ENCODE data around the gene SMYD2. TPM values are rescaled to one million over a fixed set of nuclear protein-coding genes. Genes with fewer than 3 reads are reported as not detected.
A peak's percentile ranks its signal among the peaks of the same experiment; 100 is the strongest.

The SMYD2 gene
- total RNA-seq, 1 donor from 2014 or later: 13.5 TPM

GRCh38 chr1:214341932-214342331, 61.0 kb downstream of the SMYD2 start:
- DNase-seq (ENCODE audit: low spot score): no peak
- ATAC-seq: no peak
- intact Hi-C loops (cut with DNase I): no loop called here

- intact Hi-C loops (cut with DNase I): no loop called here
- ATAC-seq: no peak
- no peak for DNase-seq (ENCODE audit: low spot score)
These were observed 61.6 kb downstream of the SMYD2 start for GRCh38 chr1:214342525-214342924.

- no peak for DNase-seq (ENCODE audit: low spot score)
These were observed 63.9 kb downstream of the SMYD2 start for GRCh38 chr1:214344897-214345296.

GRCh38 chr1:214349008-214349407, 68.0 kb downstream of the SMYD2 start:
- DNase-seq (ENCODE audit: low spot score) (no peak), ATAC-seq (no peak)
- intact Hi-C loops (cut with DNase I): no loop called here

More at GRCh38 chr1:214344897-214345296, 63.9 kb downstream of the SMYD2 start:
- intact Hi-C loops (cut with DNase I): no loop called here
- ATAC-seq: no peak

- intact Hi-C loops (cut with DNase I): no loop called here
- DNase-seq (ENCODE audit: low spot score): no peak
- no peak for ATAC-seq
These were observed 68.8 kb downstream of the SMYD2 start for GRCh38 chr1:214349781-214350180.

- no peak for ATAC-seq
- DNase-seq (ENCODE audit: low spot score): no peak
- intact Hi-C loops (cut with DNase I): no loop called here
These were observed 70.8 kb downstream of the SMYD2 start for GRCh38 chr1:214351551-214352277.

- no peak for ATAC-seq
These were observed 71.9 kb downstream of the SMYD2 start for GRCh38 chr1:214352838-214353237.

GRCh38 chr1:214354440-214355148, 73.6 kb downstream of the SMYD2 start:
- no peak for DNase-seq (ENCODE audit: low spot score)
- intact Hi-C loops (cut with DNase I): no loop called here
- ATAC-seq: no peak

More at GRCh38 chr1:214352838-214353237, 71.9 kb downstream of the SMYD2 start:
- intact Hi-C loops (cut with DNase I): no loop called here
- no peak for DNase-seq (ENCODE audit: low spot score)

GRCh38 chr1:214360116-214360515, 79.2 kb downstream of the SMYD2 start:
- ATAC-seq (no peak), DNase-seq (ENCODE audit: low spot score) (no peak)
- intact Hi-C loops (cut with DNase I): no loop called here

- DNase-seq (ENCODE audit: low spot score): no peak
- intact Hi-C loops (cut with DNase I): no loop called here
- ATAC-seq: no peak
These were observed 79.7 kb downstream of the SMYD2 start for GRCh38 chr1:214360525-214361164.

- ATAC-seq (no peak), DNase-seq (ENCODE audit: low spot score) (no peak)
- intact Hi-C loops (cut with DNase I): no loop called here
These were observed 80.7 kb downstream of the SMYD2 start for GRCh38 chr1:214361636-214362035.

GRCh38 chr1:214362188-214362882, 81.4 kb downstream of the SMYD2 start:
- intact Hi-C loops (cut with DNase I): no loop called here
- DNase-seq (ENCODE audit: low spot score): no peak
- ATAC-seq: peak; percentile 50

- ATAC-seq (no peak), DNase-seq (ENCODE audit: low spot score) (no peak)
- intact Hi-C loops (cut with DNase I): no loop called here
These were observed 82.4 kb downstream of the SMYD2 start for GRCh38 chr1:214363386-214363785.

- no peak for DNase-seq (ENCODE audit: low spot score)
- ATAC-seq: peak; percentile 41
- intact Hi-C loops (cut with DNase I): no loop called here
These were observed 83.4 kb downstream of the SMYD2 start for GRCh38 chr1:214364386-214364785.

GRCh38 chr1:214364786-214365295, 83.9 kb downstream of the SMYD2 start:
- DNase-seq (ENCODE audit: low spot score) (no peak), ATAC-seq (no peak)
- intact Hi-C loops (cut with DNase I): no loop called here

- ATAC-seq (no peak), DNase-seq (ENCODE audit: low spot score) (no peak)
- intact Hi-C loops (cut with DNase I): no loop called here
These were observed 86.9 kb downstream of the SMYD2 start for GRCh38 chr1:214367841-214368240.

- no peak for ATAC-seq
- no peak for DNase-seq (ENCODE audit: low spot score)
- intact Hi-C loops (cut with DNase I): no loop called here
These were observed 88.4 kb downstream of the SMYD2 start for GRCh38 chr1:214369364-214369763.

- DNase-seq (ENCODE audit: low spot score) (no peak), ATAC-seq (no peak)
- intact Hi-C loops (cut with DNase I): no loop called here
These were observed 89.7 kb downstream of the SMYD2 start for GRCh38 chr1:214370615-214371014.

- ATAC-seq: no peak
- no peak for DNase-seq (ENCODE audit: low spot score)
- intact Hi-C loops (cut with DNase I): no loop called here
These were observed 91.1 kb downstream of the SMYD2 start for GRCh38 chr1:214372092-214372491.
